Measurements from ENCODE around the gene PPFIA2. TPM values are rescaled to one million over a fixed set of nuclear protein-coding genes. Genes with fewer than 3 reads are reported as not detected.

PPFIA2 gene
- total RNA-seq, 1 experiment from 2014 or later: not detected

- POLR2A ChIA-PET: no interaction called here
- in situ Hi-C loops (cut with HindIII; ENCODE audit: low pct_unique_long_range_greater_than_20kb, low sequenced_read_pairs) (no loop called here), intact Hi-C loops (cut with micrococcal nuclease; ENCODE audit: unreplicated experiment) (no loop called here)
- no peaks in the 10 kb centered on the region for H3K36me3 ChIP-seq (ENCODE audit: control insufficient read depth, insufficient read depth, low read length)
- ATAC-seq (no peak), DNase-seq (ENCODE audit: low read depth, low spot score) (no peak)
- CTCF ChIA-PET: no interaction called here
- no peaks in the 10 kb centered on the region for H3K9me3 ChIP-seq (ENCODE audit: control insufficient read depth, insufficient read depth, low read depth, low read length)
- TF ChIP-seq TCF7L2 (IDR thresholded peaks at IDR 0.05; ENCODE audit: low read depth, low read length): no peak
- TF ChIP-seq REST (IDR thresholded peaks at IDR 0.05; ENCODE audit: insufficient read depth in 1 of 2, low read depth in 2 of 2, low read length in 1 of 2): no peak
- no peak for TF ChIP-seq CTCF (IDR thresholded peaks at IDR 0.05)
- no peak for TF ChIP-seq SIN3A (IDR thresholded peaks at IDR 0.05; ENCODE audit: borderline replicate concordance, insufficient read depth, low read depth, low read length)
- TF ChIP-seq POLR2AphosphoS5 (IDR thresholded peaks at IDR 0.05; ENCODE audit: low read depth, low read length): no peak
- H3K4me3 ChIP-seq (ENCODE audit: low read depth in 2 of 2, low read length in 2 of 2): no peak overlapping the region
- BruUV-seq (replicated peaks): no TSS peak
- no peak overlapping the region for H3K27ac ChIP-seq (ENCODE audit: low read length)
- no peaks in the 10 kb centered on the region for H3K27me3 ChIP-seq (ENCODE audit: control insufficient read depth, insufficient read depth, low read length)
- H3K4me1 ChIP-seq (ENCODE audit: control insufficient read depth, insufficient read depth, low read length): no peaks in the 10 kb centered on the region
Measured at GRCh38 chr12:81792666-81793065, 33.5 kb upstream of the PPFIA2 start.

GRCh38 chr12:81779216-81779615 is 20.1 kb upstream of the PPFIA2 start:
- CTCF ChIA-PET: no interaction called here
- Histone ChIP-seq H3K4me3 (ENCODE audit: low read depth in 2 of 2, low read length in 2 of 2) (no peak overlapping the region), H3K27me3 (ENCODE audit: control insufficient read depth, insufficient read depth, low read length) (no peaks in the 10 kb centered on the region), H3K36me3 (ENCODE audit: control insufficient read depth, insufficient read depth, low read length) (no peaks in the 10 kb centered on the region), H3K27ac (ENCODE audit: low read length) (no peak overlapping the region), H3K4me1 (ENCODE audit: control insufficient read depth, insufficient read depth, low read length) (no peaks in the 10 kb centered on the region), H3K9me3 (ENCODE audit: control insufficient read depth, insufficient read depth, low read depth, low read length) (no peaks in the 10 kb centered on the region)
- intact Hi-C loops (cut with micrococcal nuclease; ENCODE audit: unreplicated experiment): no loop called here
- BruUV-seq (replicated peaks): no TSS peak
- in situ Hi-C loops (cut with HindIII; ENCODE audit: low pct_unique_long_range_greater_than_20kb, low sequenced_read_pairs): no loop called here
- no peak for ATAC-seq
- no peak for TF ChIP-seq SIN3A (IDR thresholded peaks at IDR 0.05; ENCODE audit: borderline replicate concordance, insufficient read depth, low read depth, low read length)
- TF ChIP-seq CTCF (IDR thresholded peaks at IDR 0.05): no peak
- no peak for TF ChIP-seq TCF7L2 (IDR thresholded peaks at IDR 0.05; ENCODE audit: low read depth, low read length)
- TF ChIP-seq POLR2AphosphoS5 (IDR thresholded peaks at IDR 0.05; ENCODE audit: low read depth, low read length): no peak
- TF ChIP-seq REST (IDR thresholded peaks at IDR 0.05; ENCODE audit: insufficient read depth in 1 of 2, low read depth in 2 of 2, low read length in 1 of 2): no peak
- no peak for DNase-seq (ENCODE audit: low read depth, low spot score)
- POLR2A ChIA-PET: no interaction called here

All from Panc1 (cell line).